ENCODE data around the gene PTPRM.
A peak's percentile ranks its signal among the peaks of the same experiment; 100 is the strongest.

Gene PTPRM

GRCh38 chr18:8351161-8351560 lies 784.0 kb downstream of the PTPRM start:
- no peak for DNase-seq

GRCh38 chr18:8354304-8354703 lies 787.2 kb downstream of the PTPRM start:
- no peak for DNase-seq

GRCh38 chr18:8356001-8356400 lies 788.9 kb downstream of the PTPRM start:
- DNase-seq: no peak

DNA sequence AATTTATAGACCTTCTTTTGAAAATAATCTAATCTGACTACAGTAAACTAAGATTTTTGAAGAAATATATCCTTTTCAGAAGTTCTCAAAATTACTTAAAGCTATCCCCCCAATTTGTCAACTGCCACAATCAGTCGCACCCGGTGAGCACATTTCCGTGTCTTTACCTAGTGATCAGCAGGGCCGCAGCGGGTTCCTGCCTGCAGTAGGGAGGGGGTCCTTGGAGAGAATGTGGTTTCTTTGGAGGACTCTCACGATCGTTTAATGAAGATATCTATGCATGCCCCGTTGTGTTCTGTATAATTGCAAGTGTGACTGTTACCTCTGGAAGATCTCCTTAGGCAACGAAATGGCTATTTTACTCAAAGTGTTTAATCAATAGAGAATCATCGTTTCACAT lies 790.2 kb downstream of the PTPRM start:
- no peak for DNase-seq

DNA sequence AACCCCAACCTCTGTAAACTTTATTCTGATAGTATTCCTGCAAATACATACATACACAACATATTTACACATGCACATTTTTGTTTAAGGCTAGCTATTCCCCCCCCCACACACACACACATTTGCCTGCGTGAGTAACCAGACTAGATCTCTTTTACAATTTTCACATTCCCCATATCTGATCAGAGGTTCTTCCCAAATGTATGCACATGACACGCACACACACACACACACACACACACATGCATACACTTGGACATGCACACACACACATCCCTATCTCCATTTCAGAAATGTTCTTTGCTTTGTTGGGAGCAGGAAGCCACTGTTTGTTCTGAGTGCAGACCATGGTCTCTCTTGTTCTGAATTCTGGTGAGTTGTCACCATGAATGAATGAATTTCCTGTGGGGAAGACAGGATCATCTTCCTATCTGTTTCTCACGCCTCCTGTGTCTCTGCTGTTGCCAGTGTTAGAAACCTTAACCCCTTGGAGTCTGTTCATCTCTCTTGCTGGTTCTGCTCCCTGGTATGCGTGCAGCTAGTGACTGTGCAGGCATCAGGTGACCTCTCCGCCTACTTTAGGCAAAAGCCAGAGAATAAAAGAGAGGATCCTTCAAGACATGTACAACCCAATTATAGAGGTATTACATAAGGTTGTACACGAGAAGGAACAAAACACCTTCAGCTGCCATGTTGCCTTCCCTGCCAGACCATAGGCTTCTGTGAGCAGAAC lies 791.1 kb downstream of the PTPRM start:
- no peak for DNase-seq

DNA sequence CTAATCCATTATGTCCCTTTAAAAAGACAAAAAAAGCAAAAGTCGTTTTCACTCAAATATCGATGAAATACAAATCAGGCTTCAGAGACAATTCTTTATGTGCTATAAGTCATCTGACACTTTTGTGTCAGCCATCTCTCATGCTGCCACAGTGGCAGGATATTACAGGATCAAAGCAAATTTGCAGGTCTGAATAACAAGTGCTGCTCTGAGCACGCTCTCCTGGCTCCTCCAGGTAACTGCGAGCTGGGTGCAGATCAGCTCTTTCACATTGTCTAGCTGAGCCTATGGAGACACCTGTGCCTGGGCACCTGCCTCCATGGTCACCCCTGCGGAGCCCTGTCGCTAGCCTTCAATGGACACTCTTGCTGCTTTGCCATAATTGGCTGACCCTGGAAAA lies 792.0 kb downstream of the PTPRM start:
- no peak for DNase-seq

DNA sequence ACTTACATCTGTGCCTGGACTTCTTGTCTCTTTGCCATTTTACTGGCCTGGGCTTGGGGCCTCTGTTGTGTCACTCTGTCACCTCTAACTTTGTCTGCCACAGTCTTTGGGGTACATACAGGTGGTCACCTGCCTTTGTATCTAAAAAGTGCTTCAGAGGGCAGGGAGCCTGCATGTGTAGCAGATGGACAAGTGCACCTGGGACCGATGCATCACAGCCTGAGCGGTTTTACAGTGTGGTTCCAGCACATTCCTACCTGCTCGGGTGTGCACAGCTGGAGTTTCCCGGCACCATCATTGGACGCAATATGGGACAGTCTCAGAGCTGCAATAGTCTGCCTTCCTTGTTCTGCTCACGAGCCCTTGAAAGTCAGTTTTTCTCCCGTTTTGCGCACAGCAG lies 792.4 kb downstream of the PTPRM start:
- DNase-seq: no peak

DNA sequence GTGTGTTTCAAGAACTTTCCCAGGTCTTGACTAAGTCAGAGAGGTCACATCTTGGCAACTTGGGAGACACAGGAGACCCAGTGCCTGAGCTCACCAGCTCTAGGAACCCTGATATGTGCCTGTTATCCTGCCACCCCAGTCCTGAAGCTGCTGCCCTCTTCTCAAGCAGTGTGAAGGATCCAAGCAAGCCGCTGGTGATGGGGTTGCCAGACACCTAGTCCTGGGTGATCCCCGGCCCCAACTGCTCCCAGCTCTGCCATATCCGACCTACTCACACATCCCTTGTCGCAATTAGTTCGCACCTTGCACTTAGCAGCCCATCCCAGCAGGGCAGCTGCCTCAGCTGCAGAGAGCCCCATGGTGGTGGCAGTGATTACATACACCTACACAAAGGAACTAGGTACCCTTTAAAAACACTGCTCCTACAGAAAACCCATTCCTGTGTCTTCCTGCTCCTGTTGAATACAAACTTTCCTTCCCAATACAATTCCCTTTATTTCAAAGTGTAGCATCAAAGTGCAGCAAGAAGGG lies 794.9 kb downstream of the PTPRM start:
- no peak for DNase-seq

DNA sequence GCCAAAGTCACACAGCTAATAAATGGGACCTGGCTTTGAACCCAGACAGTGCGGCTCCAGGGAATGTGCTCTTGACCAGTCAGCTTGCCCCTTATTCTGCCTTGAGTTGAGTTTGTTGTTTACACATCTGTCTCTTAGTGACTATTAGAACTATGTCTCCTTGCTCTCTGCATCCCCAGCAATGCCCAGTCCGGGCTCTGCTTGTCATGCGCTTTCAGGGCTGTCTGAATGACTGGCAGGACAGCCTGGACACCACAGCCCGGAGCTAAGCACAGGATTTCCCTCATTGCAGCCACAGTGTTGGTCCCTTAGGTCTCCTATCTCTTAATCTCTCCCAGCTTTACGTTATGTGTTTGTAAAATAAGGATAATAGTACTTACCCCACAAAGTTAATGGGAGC lies 795.7 kb downstream of the PTPRM start:
- DNase-seq: no peak

GRCh38 chr18:8364385-8364784 lies 797.3 kb downstream of the PTPRM start:
- DNase-seq: no peak

DNA sequence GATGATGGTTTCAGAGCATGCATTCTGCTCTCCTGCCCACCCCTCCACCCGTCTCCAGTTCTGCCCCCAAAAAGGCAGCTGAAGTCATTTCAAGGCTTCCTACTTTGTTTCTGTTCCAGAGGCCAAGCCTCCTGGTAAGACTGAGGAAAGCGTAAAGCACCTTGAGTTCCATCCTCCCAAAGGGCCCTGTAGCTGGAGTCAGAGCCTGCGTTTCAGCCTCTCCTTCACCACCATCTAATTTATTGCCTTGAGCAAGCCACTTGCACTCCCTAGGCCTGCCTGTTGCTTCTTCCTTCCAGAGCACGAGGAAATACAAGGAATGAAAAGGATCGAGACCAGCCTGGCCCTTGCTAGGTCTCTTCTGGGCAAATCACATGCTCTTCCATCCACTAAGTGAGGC lies 797.9 kb downstream of the PTPRM start:
- no peak for DNase-seq

DNA sequence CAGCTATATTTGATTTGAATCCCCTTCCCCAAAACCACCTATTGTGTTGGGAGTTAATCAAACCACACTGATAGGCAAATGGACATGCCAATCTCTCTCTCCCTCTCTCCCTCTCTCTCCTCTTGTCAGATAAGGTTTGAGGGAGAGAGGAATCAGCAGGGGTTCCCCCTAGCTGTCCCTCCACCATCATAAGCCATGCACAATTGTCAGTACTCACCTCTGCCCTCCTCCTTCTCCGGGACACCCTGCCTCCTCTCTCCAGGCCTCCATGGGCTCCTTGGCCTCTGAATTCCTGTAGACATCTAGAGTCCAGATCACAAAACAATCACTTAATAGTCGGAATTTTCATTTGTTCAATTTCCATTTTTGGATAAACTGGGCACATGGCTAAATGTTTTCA lies 798.4 kb downstream of the PTPRM start:
- no peak for DNase-seq

GRCh38 chr18:8366070-8366469 lies 799.0 kb downstream of the PTPRM start:
- DNase-seq: no peak

GRCh38 chr18:8366656-8367055 lies 799.5 kb downstream of the PTPRM start:
- no peak for DNase-seq

- peak; percentile 13 to 16 for DNase-seq
Observed at GRCh38 chr18:8367217-8367988, 800.3 kb downstream of the PTPRM start.

DNA sequence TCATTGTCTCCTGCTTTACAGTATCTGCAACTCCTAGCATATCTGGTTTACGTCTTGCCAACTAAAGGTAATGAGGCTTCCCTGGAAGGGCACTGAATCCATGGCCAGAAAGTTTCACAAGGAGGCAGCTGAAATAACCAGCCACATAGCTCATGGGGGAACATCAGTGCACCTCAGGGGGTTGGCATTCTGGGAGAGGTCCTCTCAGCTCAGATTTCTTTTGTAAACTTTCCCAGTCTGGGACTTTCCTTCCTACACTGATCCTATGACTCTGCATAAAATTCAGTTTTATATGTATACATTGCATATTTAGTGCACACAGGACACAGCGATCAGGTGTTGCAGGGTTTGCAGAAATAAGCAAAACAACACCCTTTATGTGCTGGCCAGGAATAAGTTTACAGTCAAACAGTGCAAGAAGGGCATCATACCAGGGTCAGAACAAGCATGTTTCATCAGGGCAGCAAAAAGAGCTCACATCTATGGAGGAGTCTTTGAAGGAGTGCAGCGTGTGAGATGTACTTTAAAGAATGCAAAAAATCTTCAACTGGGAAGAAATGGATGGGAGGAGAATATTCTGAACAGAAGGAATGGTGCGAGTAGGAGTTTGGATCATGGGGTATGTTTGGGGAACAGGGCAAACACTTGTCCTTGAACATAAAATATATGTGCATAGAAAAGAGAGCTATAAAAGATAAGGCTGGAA lies 801.5 kb downstream of the PTPRM start:
- DNase-seq: no peak

- DNase-seq: no peak
Observed at GRCh38 chr18:8373486-8373885, 806.4 kb downstream of the PTPRM start.

DNA sequence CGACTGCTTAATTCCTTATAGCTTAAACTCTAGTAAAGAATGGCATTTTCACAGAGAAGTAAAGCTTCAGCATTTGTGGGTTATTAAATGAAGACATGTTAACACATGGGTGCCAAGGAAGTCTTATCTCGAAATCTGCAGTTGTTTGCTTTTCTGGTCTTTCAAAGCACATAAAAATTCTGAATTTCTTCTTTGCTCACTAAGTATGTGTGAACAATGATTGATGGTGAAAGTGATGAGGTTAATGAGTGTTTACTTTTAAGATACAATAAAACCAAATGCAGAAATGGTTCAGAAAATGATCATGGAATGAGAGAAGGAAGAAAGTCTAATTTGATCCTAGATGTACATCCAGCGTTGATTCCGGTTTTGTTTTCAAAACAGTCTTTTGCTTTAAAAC lies 807.6 kb downstream of the PTPRM start:
- no peak for DNase-seq

- DNase-seq: no peak
Observed at GRCh38 chr18:8375249-8375648, 808.1 kb downstream of the PTPRM start.

DNA sequence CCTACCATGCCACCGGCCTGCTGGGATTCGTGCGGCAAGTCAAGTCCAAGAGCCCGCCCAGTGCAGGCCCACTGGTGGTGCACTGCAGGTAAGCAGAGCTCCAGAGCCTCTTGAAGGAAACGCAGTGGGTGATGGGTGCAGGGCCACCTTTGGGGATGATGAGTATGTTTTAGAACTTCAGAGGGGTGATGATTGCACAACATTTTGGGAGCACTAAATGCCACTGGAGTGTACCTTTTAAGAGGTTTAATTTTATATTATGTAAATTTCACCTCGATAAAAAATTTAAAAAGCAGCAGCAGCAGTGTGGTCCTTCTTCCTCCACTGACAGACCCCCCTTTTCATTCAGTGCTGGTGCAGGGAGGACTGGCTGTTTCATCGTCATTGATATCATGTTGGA lies 809.0 kb downstream of the PTPRM start:
- DNase-seq: no peak

DNA sequence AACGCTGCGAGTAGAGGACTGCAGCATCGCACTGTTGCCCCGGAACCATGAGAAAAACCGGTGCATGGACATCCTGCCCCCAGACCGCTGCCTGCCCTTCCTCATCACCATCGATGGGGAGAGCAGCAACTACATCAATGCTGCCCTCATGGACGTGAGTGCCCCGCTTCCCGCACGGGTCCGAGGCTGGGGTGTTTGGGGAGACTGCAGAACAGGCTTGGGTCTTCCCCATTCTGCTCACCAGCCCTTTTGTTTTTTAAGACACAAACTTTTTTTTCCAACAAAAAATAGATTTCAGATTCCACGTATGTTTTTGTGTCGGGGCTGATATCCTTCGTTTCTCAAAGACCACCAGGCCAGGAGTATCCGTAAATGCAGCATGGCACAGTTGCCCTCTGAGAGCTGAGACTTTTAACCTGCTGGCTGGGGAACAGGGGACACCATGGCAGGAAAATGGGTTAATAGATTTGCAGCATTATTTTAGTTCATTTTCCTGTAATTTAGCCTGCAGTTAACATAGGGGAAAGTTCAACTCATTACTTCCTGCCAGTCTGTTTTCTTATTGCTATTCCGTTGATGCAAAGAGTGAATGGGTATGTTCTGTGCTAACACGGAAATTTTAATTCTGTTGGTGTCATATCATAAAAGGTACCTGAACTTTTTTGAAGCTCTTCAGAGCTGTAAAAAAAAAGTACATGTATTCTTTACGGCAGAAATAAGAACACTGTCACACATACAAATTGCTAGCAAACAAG lies 812.2 kb downstream of the PTPRM start:
- DNase-seq: no peak

DNA sequence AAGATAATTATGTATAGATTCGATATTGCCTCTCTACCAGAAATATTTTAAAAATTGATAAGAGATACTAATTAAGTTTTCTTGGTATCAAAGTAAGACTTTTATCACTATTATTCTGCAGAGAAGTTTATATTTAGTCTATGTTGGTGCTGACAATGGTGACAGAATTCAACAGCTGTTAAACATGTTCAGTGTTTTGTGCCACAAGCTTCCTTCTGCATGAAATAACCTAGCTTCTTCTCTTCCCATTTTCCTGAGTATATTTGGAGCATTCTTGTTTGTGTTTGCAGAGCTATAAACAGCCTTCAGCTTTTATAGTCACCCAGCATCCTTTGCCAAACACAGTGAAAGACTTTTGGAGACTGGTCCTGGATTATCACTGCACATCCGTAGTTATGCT lies 812.9 kb downstream of the PTPRM start:
- DNase-seq: no peak

DNA sequence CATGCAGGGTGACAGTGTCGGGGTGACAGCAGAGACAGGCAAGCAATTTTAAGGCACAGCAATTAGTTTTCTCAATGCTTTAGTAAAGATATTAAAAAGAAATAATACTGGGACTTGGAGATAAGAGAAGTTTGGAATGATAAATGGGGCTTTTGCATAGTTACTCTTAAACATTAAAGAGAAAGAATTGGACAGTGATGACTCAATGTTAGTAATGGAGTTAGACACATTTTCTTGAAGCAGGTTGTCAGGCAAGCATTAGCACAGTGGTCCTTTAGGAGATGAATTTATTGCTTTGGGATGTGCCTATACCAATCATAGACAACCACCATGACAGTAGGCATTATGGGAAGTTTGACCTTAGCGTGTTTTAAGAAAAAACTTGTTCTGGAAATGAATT lies 813.8 kb downstream of the PTPRM start:
- no peak for DNase-seq

Data from stimulated activated CD4-positive, alpha-beta T cell treated with anti-CD3 and anti-CD28 coated beads, Interleukin-2, amount 100 ng/mL, for 48 hours (primary cell).